Nephron (organoid): ENCODE data around the gene KLHL12.

Experiments
- H3K27ac Mint-ChIP-seq, 3 experiments: 2 replicates each; pipeline ENCODE4 v1.8.0; 2020; ENCODE audit warnings: mixed read lengths in 3 of 3, mild to moderate bottlenecking in 2 of 3, moderate library complexity in 1 of 3
- H3K27me3 Mint-ChIP-seq: 2 replicates; pipeline ENCODE4 v1.8.0; 2021; ENCODE audit warnings: low read depth, mild to moderate bottlenecking, moderate library complexity, mixed read lengths
- H3K36me3 Mint-ChIP-seq: 2 replicates; pipeline ENCODE4 v1.8.0; 2020; ENCODE audit warnings: low read depth, mixed read lengths
- H3K4me1 Mint-ChIP-seq: 2 replicates; pipeline ENCODE4 v1.8.0; 2020; ENCODE audit warnings: mixed read lengths
- H3K4me3 Mint-ChIP-seq, 3 experiments: 2 replicates each; pipeline ENCODE4 v1.8.0; 2020; ENCODE audit warnings: mild to moderate bottlenecking in 3 of 3, mixed read lengths in 3 of 3, moderate library complexity in 2 of 3
- H3K9me3 Mint-ChIP-seq: 2 replicates; pipeline ENCODE4 v1.8.0; 2020; ENCODE audit warnings: mixed read lengths
- CTCF ChIP-seq, 3 experiments: fragments of 200-600 bp; sonication (generic); IDR thresholded peaks; one replicate each; pipeline ENCODE4 v1.5.0; 2021; ENCODE audit warnings: antibody characterized with exemption in 3 of 3; ENCODE audit not compliant: unreplicated experiment in 3 of 3

Gene KLHL12

GRCh38 chr1:202926581-202927491 is at the start of gene KLHL12:
TSS of gene KLHL12 (minus strand) at chr1:202927234. CDS start at chr1:202925162, 2,072 bp downstream.
- Mint-ChIP-seq H3K27ac (peak within 1 kb of the TSS; percentile 35 to 91 (median 88)), H3K9me3 (no peaks in the 10 kb centered on the region), H3K4me3 (peak within 1 kb of the TSS; percentile 88 to 91 (median 89)), H3K27me3 (no peaks in the 10 kb centered on the region), H3K36me3 (peaks cover 10% of the 10 kb centered on the region), H3K4me1 (peaks cover 23% of the 10 kb centered on the region)
- TF ChIP-seq CTCF (IDR thresholded peaks at IDR 0.05; ENCODE audit: unreplicated experiment in 3 of 3): peak; percentile 58 to 68 (median 58)

GRCh38 chr1:202976633-202977032 is 49.6 kb upstream of the KLHL12 start:
- Mint-ChIP-seq H3K4me3 (no peak overlapping the region), H3K36me3 (no peaks in the 10 kb centered on the region), H3K27ac (no peak overlapping the region), H3K27me3 (peaks cover 57% of the 10 kb centered on the region), H3K9me3 (no peaks in the 10 kb centered on the region), H3K4me1 (no peaks in the 10 kb centered on the region)
- TF ChIP-seq CTCF (IDR thresholded peaks at IDR 0.05; ENCODE audit: unreplicated experiment in 3 of 3): no peak

- peaks cover 57% of the 10 kb centered on the region for H3K27me3 Mint-ChIP-seq
- H3K9me3 Mint-ChIP-seq: no peaks in the 10 kb centered on the region
Observed at GRCh38 chr1:202974856-202975255, 47.8 kb upstream of the KLHL12 start.

DNA sequence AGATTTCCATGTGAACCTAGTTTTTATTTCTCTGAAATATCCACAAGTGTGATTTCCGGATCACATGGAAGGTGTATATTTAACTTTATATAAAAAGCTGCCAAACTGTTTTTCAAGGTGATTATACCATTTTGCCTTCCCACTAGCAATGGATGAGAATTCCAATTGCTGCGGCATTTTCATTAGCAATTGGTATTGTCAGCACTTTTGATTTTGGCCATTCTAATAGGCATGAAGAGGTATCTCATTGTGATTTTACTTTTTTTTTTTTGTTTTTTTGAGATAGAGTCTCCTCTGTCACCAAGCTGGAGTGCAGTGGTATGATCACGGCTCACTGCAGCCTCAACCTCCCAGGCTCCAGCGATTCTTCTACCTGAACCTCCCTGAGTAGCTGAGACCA is 45.0 kb upstream of the KLHL12 start:
- no peak overlapping the region for H3K27ac Mint-ChIP-seq
- H3K27me3 Mint-ChIP-seq: peaks cover 36% of the 10 kb centered on the region

More at GRCh38 chr1:202974856-202975255, 47.8 kb upstream of the KLHL12 start:
- H3K36me3 Mint-ChIP-seq: no peaks in the 10 kb centered on the region
- no peaks in the 10 kb centered on the region for H3K4me1 Mint-ChIP-seq
- TF ChIP-seq CTCF (IDR thresholded peaks at IDR 0.05; ENCODE audit: unreplicated experiment in 3 of 3): no peak
- no peak overlapping the region for H3K4me3 Mint-ChIP-seq
- no peak overlapping the region for H3K27ac Mint-ChIP-seq

GRCh38 chr1:202968895-202969295 is 41.9 kb upstream of the KLHL12 start:
- H3K9me3 Mint-ChIP-seq: no peaks in the 10 kb centered on the region
- H3K27me3 Mint-ChIP-seq: peaks cover 15% of the 10 kb centered on the region
- TF ChIP-seq CTCF (IDR thresholded peaks at IDR 0.05; ENCODE audit: unreplicated experiment in 3 of 3): peak; percentile 50 to 61 (median 56)
- peak overlapping the region; percentile 17 to 87 (median 69) for H3K27ac Mint-ChIP-seq
- peaks cover 5% of the 10 kb centered on the region for H3K36me3 Mint-ChIP-seq
- peaks cover 31% of the 10 kb centered on the region for H3K4me1 Mint-ChIP-seq
- peak overlapping the region; percentile 87 to 97 (median 91) for H3K4me3 Mint-ChIP-seq

More for the DNA sequence above, 45.0 kb upstream of the KLHL12 start:
- peaks cover 17% of the 10 kb centered on the region for H3K4me1 Mint-ChIP-seq
- TF ChIP-seq CTCF (IDR thresholded peaks at IDR 0.05; ENCODE audit: unreplicated experiment in 3 of 3): no peak
- no peak overlapping the region for H3K4me3 Mint-ChIP-seq
- no peaks in the 10 kb centered on the region for H3K36me3 Mint-ChIP-seq
- no peaks in the 10 kb centered on the region for H3K9me3 Mint-ChIP-seq
